GM12865 (cell line): Measurements from ENCODE around the gene GPS1.

ENCODE experiments used
- DNase-seq: peaks from one replicate; pipeline ENCODE4 v3.0.0; 2010; ENCODE audit warnings: low read depth
- H3K4me3 ChIP-seq: 2 replicates; pipeline ENCODE4 v1.5.1; 2011; ENCODE audit warnings: mild to moderate bottlenecking, low read depth, low read length, control low read depth
- CTCF ChIP-seq: IDR thresholded peaks from 2 replicates; pipeline ENCODE4 v1.5.1; 2011; ENCODE audit warnings: low read length, control low read depth, low read depth, inconsistent platforms; ENCODE audit not compliant: insufficient read depth; ENCODE audit errors: missing control alignments

Gene GPS1

GRCh38 chr17:82105417-82105881 is 53.8 kb downstream of the GPS1 start:
- TF ChIP-seq CTCF = no peak
- peak overlapping the region; percentile 53 for H3K4me3 ChIP-seq
- DNase-seq = no peak

DNA sequence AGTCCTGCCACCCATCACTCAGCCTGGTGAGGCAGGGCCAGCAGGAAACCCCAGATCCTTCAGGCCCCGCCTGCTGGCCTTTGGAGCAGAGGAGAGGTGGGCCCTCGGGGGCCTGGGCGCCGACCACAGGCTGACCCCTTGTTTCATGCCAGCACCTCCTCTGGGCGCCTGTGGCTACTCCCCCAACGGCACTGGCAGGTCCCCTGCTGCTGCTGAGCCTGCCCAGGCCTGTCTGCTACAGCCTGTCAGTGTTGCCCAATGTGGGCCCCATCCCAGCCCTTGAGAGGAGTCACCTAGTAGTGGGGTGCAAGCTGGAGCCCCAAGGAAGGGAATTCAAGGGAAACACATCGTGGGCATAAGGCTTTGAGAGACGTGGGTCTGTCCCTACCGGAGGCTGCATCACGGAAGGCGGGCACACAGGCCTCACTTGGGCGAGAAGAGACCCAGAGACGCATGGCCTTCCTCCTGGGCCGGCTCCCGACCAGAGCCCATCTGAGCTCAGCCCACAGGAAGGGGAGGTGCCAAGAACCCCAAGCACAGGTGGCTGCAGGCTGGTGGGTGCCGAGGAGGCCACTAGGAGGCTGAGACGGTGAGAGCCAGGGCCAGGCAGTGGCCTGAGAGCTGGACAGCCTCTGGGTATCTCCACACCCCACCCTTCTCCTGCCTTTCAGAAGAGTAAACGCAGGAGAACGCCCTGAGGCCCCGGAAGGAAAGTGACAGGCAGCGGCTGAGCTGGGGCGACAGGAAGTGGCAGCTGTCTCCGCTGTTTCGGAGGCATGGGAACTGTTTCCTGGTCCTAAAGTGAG is 54.4 kb downstream of the GPS1 start:
- peak; percentile 91 for DNase-seq
- peak; percentile 63 for TF ChIP-seq CTCF
- H3K4me3 ChIP-seq = peak overlapping the region; percentile 53

DNA sequence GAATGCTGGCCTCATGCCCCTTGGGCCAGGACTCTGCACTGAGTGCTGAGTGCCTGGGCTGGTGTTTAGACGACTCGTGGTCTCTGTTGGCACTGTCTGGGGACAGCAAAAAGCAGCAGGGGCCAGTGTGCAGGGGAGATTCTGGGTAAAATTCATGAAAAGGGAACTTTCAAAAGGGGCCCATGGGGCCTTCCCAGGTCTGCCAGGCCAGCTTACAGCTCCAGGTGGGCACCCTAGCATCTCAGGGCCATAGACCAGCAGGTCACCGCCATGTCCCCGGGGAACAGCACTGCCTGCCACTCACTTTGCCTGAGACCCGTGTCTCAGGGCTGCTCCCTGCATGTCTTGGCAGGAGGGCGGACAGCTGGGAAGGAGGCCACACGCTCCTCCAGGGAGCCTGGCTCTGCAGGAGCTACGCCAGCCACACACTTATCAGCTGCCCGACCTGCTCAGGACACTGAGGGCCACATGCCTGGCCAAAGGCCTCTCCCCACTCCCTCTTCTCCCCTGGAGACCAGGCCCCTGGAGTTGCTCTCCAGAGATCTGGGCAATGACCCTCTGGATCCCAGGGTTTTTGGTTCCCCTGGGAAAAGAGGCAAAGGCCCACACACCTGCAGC is 55.1 kb downstream of the GPS1 start:
- peak overlapping the region; percentile 53 for H3K4me3 ChIP-seq
- DNase-seq = no peak
- no peak for TF ChIP-seq CTCF
